ENCODE results near the gene PYGO2.

The PYGO2 gene

GRCh38 chr1:154998818-154999570 lies 37.4 kb upstream of the PYGO2 start:
- H3K9ac ChIP-seq (ENCODE audit: low read depth, low read length, poor library complexity, severe bottlenecking): peak overlapping the region; percentile 81

GRCh38 chr1:154998201-154998780 lies 36.7 kb upstream of the PYGO2 start:
- Histone ChIP-seq H3F3A (ENCODE audit: low read depth) (peaks cover 21% of the 10 kb centered on the region), H3K27me3 (ENCODE audit: insufficient read depth, low read length, poor library complexity, severe bottlenecking) (no peaks in the 10 kb centered on the region), H3K9ac (ENCODE audit: low read depth, low read length, poor library complexity, severe bottlenecking) (peak overlapping the region; percentile 81), H3K9me3 (ENCODE audit: insufficient read depth, low read depth, low read length) (no peaks in the 10 kb centered on the region), H3K4me3 (ENCODE audit: low read length, poor library complexity, severe bottlenecking) (peak overlapping the region; percentile 81), H3K9me2 (replicated peaks; ENCODE audit: low read depth, low read length) (no peaks in the 10 kb centered on the region), H3K4me2 (ENCODE audit: low read depth, low read length, poor library complexity, severe bottlenecking) (peak overlapping the region; percentile 92), H3K4me1 (ENCODE audit: insufficient read depth, low read length, poor library complexity, severe bottlenecking) (peaks cover 31% of the 10 kb centered on the region), H3K36me3 (ENCODE audit: insufficient read depth, low read length) (no peaks in the 10 kb centered on the region), H2AFZ (ENCODE audit: low read length) (no peak overlapping the region), H4K20me1 (ENCODE audit: insufficient read depth, low read length, poor library complexity, severe bottlenecking) (no peaks in the 10 kb centered on the region), H3K79me2 (ENCODE audit: insufficient read depth, low read length) (no peaks in the 10 kb centered on the region)
- TF ChIP-seq CTCF (conservative IDR thresholded peaks at IDR 0.05; ENCODE audit: low read length) (peak; percentile 47), EZH2phosphoT487 (IDR thresholded peaks at IDR 0.05; ENCODE audit: borderline replicate concordance) (no peak)

More at GRCh38 chr1:154998818-154999570, 37.4 kb upstream of the PYGO2 start:
- Histone ChIP-seq H3K9me3 (ENCODE audit: insufficient read depth, low read depth, low read length) (no peaks in the 10 kb centered on the region), H3K9me2 (replicated peaks; ENCODE audit: low read depth, low read length) (no peaks in the 10 kb centered on the region), H3K4me3 (ENCODE audit: low read length, poor library complexity, severe bottlenecking) (peak overlapping the region; percentile 81), H2AFZ (ENCODE audit: low read length) (peak overlapping the region; percentile 34; the same call in 1 of the 2 replicates), H3K36me3 (ENCODE audit: insufficient read depth, low read length) (no peaks in the 10 kb centered on the region), H4K20me1 (ENCODE audit: insufficient read depth, low read length, poor library complexity, severe bottlenecking) (no peaks in the 10 kb centered on the region), H3K27me3 (ENCODE audit: insufficient read depth, low read length, poor library complexity, severe bottlenecking) (no peaks in the 10 kb centered on the region), H3F3A (ENCODE audit: low read depth) (peaks cover 21% of the 10 kb centered on the region), H3K4me2 (ENCODE audit: low read depth, low read length, poor library complexity, severe bottlenecking) (peak overlapping the region; percentile 92), H3K79me2 (ENCODE audit: insufficient read depth, low read length) (no peaks in the 10 kb centered on the region), H3K4me1 (ENCODE audit: insufficient read depth, low read length, poor library complexity, severe bottlenecking) (peaks cover 31% of the 10 kb centered on the region)
- TF ChIP-seq CTCF (conservative IDR thresholded peaks at IDR 0.05; ENCODE audit: low read length) (peak; percentile 98), EZH2phosphoT487 (IDR thresholded peaks at IDR 0.05; ENCODE audit: borderline replicate concordance) (no peak)

GRCh38 chr1:154996966-154997701 lies 35.6 kb upstream of the PYGO2 start:
- H4K20me1 ChIP-seq (ENCODE audit: insufficient read depth, low read length, poor library complexity, severe bottlenecking): no peaks in the 10 kb centered on the region
- H3K36me3 ChIP-seq (ENCODE audit: insufficient read depth, low read length): no peaks in the 10 kb centered on the region
- H2AFZ ChIP-seq (ENCODE audit: low read length): no peak overlapping the region
- no peak for TF ChIP-seq EZH2phosphoT487 (IDR thresholded peaks at IDR 0.05; ENCODE audit: borderline replicate concordance)
- no peak for TF ChIP-seq CTCF (conservative IDR thresholded peaks at IDR 0.05; ENCODE audit: low read length)
- H3K9me3 ChIP-seq (ENCODE audit: insufficient read depth, low read depth, low read length): no peaks in the 10 kb centered on the region
- no peaks in the 10 kb centered on the region for H3K9me2 ChIP-seq (replicated peaks; ENCODE audit: low read depth, low read length)
- peaks cover 31% of the 10 kb centered on the region for H3K4me1 ChIP-seq (ENCODE audit: insufficient read depth, low read length, poor library complexity, severe bottlenecking)
- peak overlapping the region; percentile 24 for H3K9ac ChIP-seq (ENCODE audit: low read depth, low read length, poor library complexity, severe bottlenecking)
- H3K4me3 ChIP-seq (ENCODE audit: low read length, poor library complexity, severe bottlenecking): no peak overlapping the region
- peak overlapping the region; percentile 37 for H3K4me2 ChIP-seq (ENCODE audit: low read depth, low read length, poor library complexity, severe bottlenecking)
- no peaks in the 10 kb centered on the region for H3K27me3 ChIP-seq (ENCODE audit: insufficient read depth, low read length, poor library complexity, severe bottlenecking)
- H3K79me2 ChIP-seq (ENCODE audit: insufficient read depth, low read length): no peaks in the 10 kb centered on the region
- H3F3A ChIP-seq (ENCODE audit: low read depth): peaks cover 21% of the 10 kb centered on the region
